Measurements from ENCODE around the gene BCAS3. TPM values are rescaled to one million over a fixed set of nuclear protein-coding genes. Genes with fewer than 3 reads are reported as not detected.

Gene BCAS3
- total RNA-seq, 1 donor from 2014 or later = 35.7 TPM

DNA sequence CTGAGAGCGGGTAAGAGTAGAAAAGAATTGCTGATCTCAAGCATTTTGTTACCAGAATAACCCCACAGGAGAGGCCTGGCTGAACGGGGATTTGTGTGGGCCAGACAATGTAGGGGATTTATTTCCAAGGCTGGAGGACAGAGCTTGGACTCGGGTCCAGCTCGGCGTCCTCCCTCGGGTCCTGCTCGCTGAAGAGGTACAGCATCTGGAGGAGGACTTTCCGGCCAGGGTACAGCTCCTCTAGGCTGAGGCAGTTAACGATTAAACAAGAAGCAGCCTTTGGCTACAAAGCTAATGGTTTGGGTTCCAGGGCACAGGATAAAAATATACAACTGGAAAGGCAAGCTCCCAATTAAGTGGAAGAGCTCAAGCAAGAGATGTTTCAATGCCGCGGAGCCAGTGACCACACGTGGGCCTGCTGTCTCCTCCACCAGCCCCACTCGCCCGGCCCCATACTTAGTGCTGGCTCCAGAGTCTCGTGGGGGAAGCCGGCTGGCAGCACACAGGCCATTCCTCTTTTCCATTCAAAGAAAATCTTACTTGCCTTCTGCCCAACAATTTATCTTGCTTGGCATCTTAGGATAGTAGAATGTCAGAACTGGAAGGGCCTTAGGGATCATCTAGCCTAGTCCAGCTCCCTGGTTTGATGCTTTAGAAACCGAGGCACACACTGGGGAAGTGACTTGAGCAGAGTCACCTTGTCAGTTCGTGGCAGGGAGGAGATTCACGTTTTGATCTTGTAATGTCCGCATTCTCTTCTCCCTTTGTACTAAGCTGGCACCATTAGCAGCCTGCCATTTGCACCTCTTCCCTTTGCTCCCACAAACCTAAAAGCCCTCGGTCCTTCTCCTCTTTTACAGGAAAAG lies 636.0 kb downstream of the BCAS3 start:
- H3K9me3 Mint-ChIP-seq (ENCODE audit: unreplicated experiment) = no peaks in the 10 kb centered on the region
- H3K27me3 Mint-ChIP-seq (ENCODE audit: unreplicated experiment) = no peaks in the 10 kb centered on the region
- H3K4me1 Mint-ChIP-seq (ENCODE audit: unreplicated experiment) = peaks cover 20% of the 10 kb centered on the region
- H3K4me3 Mint-ChIP-seq (ENCODE audit: unreplicated experiment) = no peak overlapping the region
- no peaks in the 10 kb centered on the region for H3K36me3 Mint-ChIP-seq (ENCODE audit: unreplicated experiment)
- DNase-seq (ENCODE audit: extremely low spot score, unreplicated experiment) = no peak
- no peak overlapping the region for H3K27ac Mint-ChIP-seq (ENCODE audit: unreplicated experiment)
- TF ChIP-seq, protein P1, sequence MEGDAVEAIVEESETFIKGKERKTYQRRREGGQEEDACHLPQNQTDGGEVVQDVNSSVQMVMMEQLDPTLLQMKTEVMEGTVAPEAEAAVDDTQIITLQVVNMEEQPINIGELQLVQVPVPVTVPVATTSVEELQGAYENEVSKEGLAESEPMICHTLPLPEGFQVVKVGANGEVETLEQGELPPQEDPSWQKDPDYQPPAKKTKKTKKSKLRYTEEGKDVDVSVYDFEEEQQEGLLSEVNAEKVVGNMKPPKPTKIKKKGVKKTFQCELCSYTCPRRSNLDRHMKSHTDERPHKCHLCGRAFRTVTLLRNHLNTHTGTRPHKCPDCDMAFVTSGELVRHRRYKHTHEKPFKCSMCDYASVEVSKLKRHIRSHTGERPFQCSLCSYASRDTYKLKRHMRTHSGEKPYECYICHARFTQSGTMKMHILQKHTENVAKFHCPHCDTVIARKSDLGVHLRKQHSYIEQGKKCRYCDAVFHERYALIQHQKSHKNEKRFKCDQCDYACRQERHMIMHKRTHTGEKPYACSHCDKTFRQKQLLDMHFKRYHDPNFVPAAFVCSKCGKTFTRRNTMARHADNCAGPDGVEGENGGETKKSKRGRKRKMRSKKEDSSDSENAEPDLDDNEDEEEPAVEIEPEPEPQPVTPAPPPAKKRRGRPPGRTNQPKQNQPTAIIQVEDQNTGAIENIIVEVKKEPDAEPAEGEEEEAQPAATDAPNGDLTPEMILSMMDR (IDR thresholded peaks at IDR 0.05) = no peak

DNA sequence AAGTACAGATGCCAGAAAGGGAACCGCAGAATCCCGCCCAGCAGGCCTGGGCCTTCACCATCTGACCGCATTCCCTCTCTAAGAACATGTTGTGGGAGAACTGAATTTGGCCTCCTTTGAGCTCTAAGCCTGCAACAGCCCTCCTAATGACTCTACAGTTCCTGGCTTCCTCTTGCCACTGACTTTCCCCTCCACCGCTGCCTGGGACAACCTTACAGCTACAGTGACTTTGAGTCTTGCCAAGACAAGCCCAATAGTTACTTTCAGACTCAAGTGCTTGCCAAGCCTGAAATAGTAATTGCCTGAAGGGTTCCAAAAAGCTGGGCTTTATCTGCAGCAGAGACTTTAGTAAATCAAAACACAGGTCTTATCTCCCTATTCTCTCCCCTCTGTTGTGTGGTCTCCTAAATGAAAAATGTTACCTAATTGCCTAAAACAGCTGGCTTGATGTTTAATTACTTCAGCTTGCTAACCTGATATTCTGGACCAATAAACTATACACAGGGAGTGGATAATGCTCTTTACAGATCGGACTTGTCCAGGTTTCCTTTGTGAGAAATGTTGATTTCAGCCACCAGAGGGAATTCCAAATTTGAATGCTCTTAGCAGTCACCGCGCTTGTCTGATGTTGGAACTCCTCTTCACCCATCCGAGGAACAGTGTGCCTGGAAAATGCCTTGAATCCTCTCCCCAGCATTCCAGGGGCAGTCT lies 636.9 kb downstream of the BCAS3 start:
- TF ChIP-seq, protein P1 (IDR thresholded peaks at IDR 0.05) = no peak
- Mint-ChIP-seq H3K4me3 (ENCODE audit: unreplicated experiment) (no peak overlapping the region), H3K36me3 (ENCODE audit: unreplicated experiment) (no peaks in the 10 kb centered on the region), H3K9me3 (ENCODE audit: unreplicated experiment) (no peaks in the 10 kb centered on the region), H3K4me1 (ENCODE audit: unreplicated experiment) (peaks cover 14% of the 10 kb centered on the region), H3K27ac (ENCODE audit: unreplicated experiment) (no peak overlapping the region), H3K27me3 (ENCODE audit: unreplicated experiment) (no peaks in the 10 kb centered on the region)
- no peak for DNase-seq (ENCODE audit: extremely low spot score, unreplicated experiment)

DNA sequence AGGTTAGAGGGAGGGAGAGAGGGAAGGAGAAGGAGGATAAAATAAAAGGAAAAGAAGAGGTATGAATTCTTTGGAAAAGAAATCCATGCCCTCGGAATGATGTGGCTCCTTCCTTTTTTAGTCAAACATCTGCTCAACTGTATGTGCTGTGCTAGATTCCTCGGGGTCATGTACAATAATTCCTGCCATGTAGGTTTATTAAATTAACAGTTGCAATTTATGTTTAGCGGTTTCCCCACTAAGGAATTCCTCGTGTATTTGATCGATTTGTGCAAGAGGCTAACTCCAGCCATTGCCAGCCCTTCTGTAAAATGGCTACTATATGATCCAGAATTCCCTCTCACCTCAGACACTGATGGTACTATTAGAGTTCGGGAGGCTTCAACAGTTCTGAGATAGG lies 639.0 kb downstream of the BCAS3 start:
- H3K4me3 Mint-ChIP-seq (ENCODE audit: unreplicated experiment) = no peak overlapping the region
- DNase-seq (ENCODE audit: extremely low spot score, unreplicated experiment) = no peak
- H3K36me3 Mint-ChIP-seq (ENCODE audit: unreplicated experiment) = no peaks in the 10 kb centered on the region
- H3K27me3 Mint-ChIP-seq (ENCODE audit: unreplicated experiment) = no peaks in the 10 kb centered on the region
- H3K27ac Mint-ChIP-seq (ENCODE audit: unreplicated experiment) = no peak overlapping the region
- no peaks in the 10 kb centered on the region for H3K9me3 Mint-ChIP-seq (ENCODE audit: unreplicated experiment)
- TF ChIP-seq, protein P1 (IDR thresholded peaks at IDR 0.05) = no peak
- peaks cover 3% of the 10 kb centered on the region for H3K4me1 Mint-ChIP-seq (ENCODE audit: unreplicated experiment)

DNA sequence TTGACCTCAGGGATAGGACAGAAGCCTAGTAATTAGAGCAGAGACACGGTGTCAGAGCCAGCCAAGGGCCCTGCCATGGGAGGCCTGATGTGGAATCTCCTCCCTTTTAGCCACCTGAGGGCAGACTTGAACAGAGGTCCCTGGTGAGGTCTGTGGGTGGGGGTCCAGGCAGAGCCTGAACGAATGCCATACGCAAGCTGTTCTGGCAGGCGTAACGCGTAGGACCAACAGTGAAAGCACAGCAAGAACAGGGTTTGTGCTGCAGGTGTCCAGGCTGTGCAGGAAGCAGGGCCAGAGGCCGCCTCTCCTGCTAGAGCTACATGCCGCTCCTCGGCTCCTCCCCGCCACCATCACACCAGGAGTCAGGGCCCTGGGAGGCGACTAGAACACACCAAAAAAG lies 640.1 kb downstream of the BCAS3 start:
- no peaks in the 10 kb centered on the region for H3K27me3 Mint-ChIP-seq (ENCODE audit: unreplicated experiment)
- no peaks in the 10 kb centered on the region for H3K9me3 Mint-ChIP-seq (ENCODE audit: unreplicated experiment)
- no peak overlapping the region for H3K27ac Mint-ChIP-seq (ENCODE audit: unreplicated experiment)
- no peaks in the 10 kb centered on the region for H3K36me3 Mint-ChIP-seq (ENCODE audit: unreplicated experiment)
- no peak for DNase-seq (ENCODE audit: extremely low spot score, unreplicated experiment)
- H3K4me3 Mint-ChIP-seq (ENCODE audit: unreplicated experiment) = no peak overlapping the region
- TF ChIP-seq, protein P1 (IDR thresholded peaks at IDR 0.05) = no peak
- peaks cover 9% of the 10 kb centered on the region for H3K4me1 Mint-ChIP-seq (ENCODE audit: unreplicated experiment)

DNA sequence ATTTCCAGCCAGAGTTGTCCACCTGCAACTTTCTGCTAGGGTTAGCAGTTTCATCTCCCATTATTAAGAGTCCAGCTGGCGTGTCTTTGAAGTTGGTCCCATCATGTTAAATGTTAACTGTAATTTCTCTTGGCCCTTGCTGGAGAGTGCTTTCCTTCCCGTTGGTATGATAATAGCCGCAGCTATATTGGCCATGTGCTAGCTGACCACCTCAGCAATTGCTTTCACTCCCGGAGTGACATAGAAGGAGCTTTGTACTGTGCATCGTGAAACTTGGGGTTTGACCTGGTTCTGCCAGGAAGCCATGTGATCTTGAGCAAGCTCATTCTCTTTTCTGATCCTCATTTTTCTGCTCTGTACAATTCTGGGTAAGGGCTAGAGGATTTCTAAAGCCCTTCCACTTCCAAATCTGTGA lies 641.0 kb downstream of the BCAS3 start:
- DNase-seq (ENCODE audit: extremely low spot score, unreplicated experiment) = no peak
- Mint-ChIP-seq H3K27me3 (ENCODE audit: unreplicated experiment) (no peaks in the 10 kb centered on the region), H3K4me3 (ENCODE audit: unreplicated experiment) (no peak overlapping the region), H3K27ac (ENCODE audit: unreplicated experiment) (no peak overlapping the region), H3K36me3 (ENCODE audit: unreplicated experiment) (no peaks in the 10 kb centered on the region), H3K4me1 (ENCODE audit: unreplicated experiment) (peaks cover 17% of the 10 kb centered on the region), H3K9me3 (ENCODE audit: unreplicated experiment) (no peaks in the 10 kb centered on the region)
- TF ChIP-seq, protein P1 (IDR thresholded peaks at IDR 0.05) = no peak
